ENCODE measurements around the gene MYLK. TPM values are rescaled to one million over a fixed set of nuclear protein-coding genes. Genes with fewer than 3 reads are reported as not detected.

MYLK gene
- total RNA-seq, 4 donors from 2014 or later: 24.6 to 47.0 (median 39.2) TPM

GRCh38 chr3:123769356-123769743 lies 114.8 kb downstream of the MYLK start:
- no peaks in the 10 kb centered on the region for H3K36me3 ChIP-seq
- TF ChIP-seq POLR2AphosphoS5 (IDR thresholded peaks at IDR 0.05) (no peak), EP300 (IDR thresholded peaks at IDR 0.05) (no peak), CTCF (IDR thresholded peaks at IDR 0.05) (no peak), POLR2A (IDR thresholded peaks at IDR 0.05) (no peak)
- H3K4me3 ChIP-seq: no peak overlapping the region
- no peak for DNase-seq (ENCODE audit: low spot score in 2 of 2)
- no peaks in the 10 kb centered on the region for H3K9me3 ChIP-seq
- H3K27ac ChIP-seq: no peak overlapping the region
- 74% methylated on average over 3 of the region's 3 CpGs for WGBS
- H3K4me1 ChIP-seq: peaks cover 10% of the 10 kb centered on the region
- no peaks in the 10 kb centered on the region for H3K27me3 ChIP-seq

GRCh38 chr3:123768480-123769355 lies 115.4 kb downstream of the MYLK start:
- no peaks in the 10 kb centered on the region for H3K27me3 ChIP-seq
- H3K36me3 ChIP-seq: no peaks in the 10 kb centered on the region
- no peak overlapping the region for H3K4me3 ChIP-seq
- no peak overlapping the region for H3K27ac ChIP-seq
- DNase-seq (ENCODE audit: low spot score in 2 of 2): no peak
- 63% methylated on average over 8 of the region's 8 CpGs for WGBS
- TF ChIP-seq EP300 (IDR thresholded peaks at IDR 0.05): no peak
- no peak for TF ChIP-seq POLR2A (IDR thresholded peaks at IDR 0.05)
- TF ChIP-seq CTCF (IDR thresholded peaks at IDR 0.05): no peak
- peaks cover 4% of the 10 kb centered on the region for H3K4me1 ChIP-seq
- H3K9me3 ChIP-seq: no peaks in the 10 kb centered on the region

- Histone ChIP-seq H3K36me3 (no peaks in the 10 kb centered on the region), H3K4me3 (no peak overlapping the region), H3K27ac (no peak overlapping the region), H3K27me3 (no peaks in the 10 kb centered on the region), H3K9me3 (no peaks in the 10 kb centered on the region), H3K4me1 (no peaks in the 10 kb centered on the region)
- WGBS: 87% methylated on average over 3 of the region's 6 CpGs
- no peak for TF ChIP-seq CTCF (IDR thresholded peaks at IDR 0.05)
- no peak for TF ChIP-seq EP300 (IDR thresholded peaks at IDR 0.05)
- no peak for TF ChIP-seq POLR2A (IDR thresholded peaks at IDR 0.05)
- no peak for TF ChIP-seq POLR2AphosphoS5 (IDR thresholded peaks at IDR 0.05)
- DNase-seq (ENCODE audit: low spot score in 2 of 2): no peak
These were observed 116.4 kb downstream of the MYLK start for GRCh38 chr3:123767564-123768292.

- no peak for TF ChIP-seq CTCF (IDR thresholded peaks at IDR 0.05)
- TF ChIP-seq EP300 (IDR thresholded peaks at IDR 0.05): no peak
- TF ChIP-seq POLR2A (IDR thresholded peaks at IDR 0.05): no peak
- no peak for TF ChIP-seq POLR2AphosphoS5 (IDR thresholded peaks at IDR 0.05)
- WGBS: 84% methylated on average over 7 of the region's 7 CpGs
These were observed 117.1 kb downstream of the MYLK start for GRCh38 chr3:123767009-123767372.

More at GRCh38 chr3:123767009-123767372, 117.1 kb downstream of the MYLK start:
- H3K36me3 ChIP-seq: no peaks in the 10 kb centered on the region
- no peak overlapping the region for H3K4me3 ChIP-seq
- no peak overlapping the region for H3K27ac ChIP-seq
- H3K9me3 ChIP-seq: no peaks in the 10 kb centered on the region
- H3K27me3 ChIP-seq: no peaks in the 10 kb centered on the region
- DNase-seq (ENCODE audit: low spot score in 2 of 2): no peak
- H3K4me1 ChIP-seq: no peaks in the 10 kb centered on the region

Data from suprapubic skin (tissue), 4 donors.